ENCODE data around the gene THRB. TPM values are rescaled to one million over a fixed set of nuclear protein-coding genes. Genes with fewer than 3 reads are reported as not detected.

THRB gene
- total RNA-seq (2014; rRNA removed; shearing (Covaris generic)) (2.9 and 5.1 TPM in 2 replicates), polyA plus RNA-seq (2016; fragmentation: Nextera tagmentation; extraction: Ambion mirVana) (3.3 and 3.9 TPM in 2 replicates)

DNA sequence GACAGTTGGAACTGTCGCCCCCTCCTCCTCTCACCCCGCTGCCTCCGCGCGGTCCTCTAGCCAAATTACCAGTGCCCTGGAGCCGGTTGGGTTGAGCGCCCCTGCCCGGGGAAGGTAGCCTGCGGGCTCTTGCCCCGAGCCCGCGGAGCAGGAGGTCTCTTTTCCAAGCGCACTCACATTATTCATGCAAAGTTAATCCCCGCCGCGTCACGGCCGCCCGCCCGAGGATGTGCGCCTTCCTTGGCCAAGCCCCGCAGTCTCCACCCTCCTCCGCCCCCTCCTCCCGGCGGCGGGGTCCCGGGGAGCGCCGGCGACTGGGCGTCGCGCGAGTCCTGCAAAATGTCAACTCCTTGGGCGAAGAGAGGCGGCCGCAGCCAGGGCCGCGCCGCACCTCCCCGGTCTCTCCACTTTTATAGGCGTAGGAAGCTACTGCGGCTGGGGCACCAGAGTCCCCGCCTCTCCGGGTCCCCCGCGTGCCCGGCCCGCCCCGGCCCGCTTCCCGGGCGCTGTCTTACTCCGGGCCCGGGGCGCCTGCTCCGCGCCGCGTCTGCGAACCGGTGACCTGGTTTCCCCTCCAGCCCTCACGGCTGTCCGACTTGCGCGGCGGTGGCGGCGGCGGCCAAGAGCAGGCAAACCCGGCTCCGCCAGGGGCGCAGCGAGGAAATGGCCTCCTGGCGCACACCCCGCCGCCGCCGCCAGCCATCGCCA is at the start of gene THRB:
Gene THRB, minus strand, starts transcription at position 233 of the 708 bp plus-strand sequence.
- Histone ChIP-seq H3F3A (ENCODE audit: insufficient read depth) (peaks cover 19% of the 10 kb centered on the region; the same call in 1 of the 2 replicates), H3K4me3 (peak within 1 kb of the TSS; percentile 77), H3K27me3 (replicated peaks; ENCODE audit: insufficient read depth) (no peaks in the 10 kb centered on the region), H3K27ac (peak within 1 kb of the TSS; percentile 37), H4K20me1 (ENCODE audit: insufficient read depth) (no peaks in the 10 kb centered on the region), H3K4me2 (ENCODE audit: unreplicated experiment) (peak within 1 kb of the TSS; percentile 91), H3K79me2 (ENCODE audit: insufficient read depth) (peaks cover 38% of the 10 kb centered on the region), H3K4me1 (ENCODE audit: insufficient read depth) (peaks cover 24% of the 10 kb centered on the region), H2AFZ (peak within 1 kb of the TSS; percentile 87), H3K9me3 (ENCODE audit: low read depth) (no peaks in the 10 kb centered on the region), H3K36me3 (ENCODE audit: low read depth) (no peaks in the 10 kb centered on the region), H3K9me2 (ENCODE audit: insufficient read depth) (no peaks in the 10 kb centered on the region), H3K9ac (peak within 1 kb of the TSS; percentile 80)
- WGBS, 2 experiments (ENCODE audit: low coverage in 1 of 2, low lambda C conversion rate in 2 of 2, missing lambda C conversion rate in 2 of 2) = 1 to 2% methylated on average over 38 to 52 of the region's 80 CpGs
- TF ChIP-seq EZH2phosphoT487 (IDR thresholded peaks at IDR 0.05; ENCODE audit: insufficient read depth, low read depth) = no peak
- no peak for TF ChIP-seq EZH2 (IDR thresholded peaks at IDR 0.05; ENCODE audit: insufficient read depth, poor library complexity, severe bottlenecking)
- peak; percentile 83 for DNase-seq
- in situ Hi-C loops (cut with MboI) = no loop called here

DNA sequence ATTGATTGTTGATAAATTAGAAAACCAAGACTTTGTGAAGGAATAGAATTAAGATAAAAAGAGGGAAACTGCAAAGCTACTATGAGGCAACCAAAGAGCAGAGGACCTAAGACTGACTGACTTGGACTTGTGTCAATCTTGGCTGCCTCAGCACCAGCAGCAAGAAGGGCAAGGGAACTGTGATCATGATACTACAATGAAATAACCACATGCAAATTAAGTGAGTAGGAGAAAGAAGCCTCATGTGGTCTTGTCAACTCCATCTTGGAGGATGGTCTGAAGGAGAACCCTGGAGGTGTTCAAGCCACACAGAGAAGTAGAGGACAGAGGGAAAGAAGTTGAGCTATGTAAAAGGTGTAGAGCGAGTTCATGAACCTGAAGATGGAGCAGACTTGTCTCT is 47.3 kb upstream of the THRB start:
- H3K9ac ChIP-seq = no peak overlapping the region
- no peak overlapping the region for H3K4me2 ChIP-seq (ENCODE audit: unreplicated experiment)
- H3K9me2 ChIP-seq (ENCODE audit: insufficient read depth) = no peaks in the 10 kb centered on the region
- DNase-seq = no peak
- no peaks in the 10 kb centered on the region for H3F3A ChIP-seq (ENCODE audit: insufficient read depth)
- H3K79me2 ChIP-seq (ENCODE audit: insufficient read depth) = no peaks in the 10 kb centered on the region
- 89 to 96% methylated on average over 1 of the region's 1 CpG for WGBS, 2 experiments (ENCODE audit: low coverage in 1 of 2, low lambda C conversion rate in 2 of 2, missing lambda C conversion rate in 2 of 2)
- H3K36me3 ChIP-seq (ENCODE audit: low read depth) = no peaks in the 10 kb centered on the region
- no peak overlapping the region for H2AFZ ChIP-seq
- H3K9me3 ChIP-seq (ENCODE audit: low read depth) = no peaks in the 10 kb centered on the region
- no peak overlapping the region for H3K27ac ChIP-seq
- in situ Hi-C loops (cut with MboI) = no loop called here
- H3K4me1 ChIP-seq (ENCODE audit: insufficient read depth) = peaks cover 9% of the 10 kb centered on the region
- H3K27me3 ChIP-seq (replicated peaks; ENCODE audit: insufficient read depth) = no peaks in the 10 kb centered on the region
- H4K20me1 ChIP-seq (ENCODE audit: insufficient read depth) = no peaks in the 10 kb centered on the region
- H3K4me3 ChIP-seq = no peak overlapping the region
- TF ChIP-seq EZH2 (IDR thresholded peaks at IDR 0.05; ENCODE audit: insufficient read depth, poor library complexity, severe bottlenecking) (no peak), EZH2phosphoT487 (IDR thresholded peaks at IDR 0.05; ENCODE audit: insufficient read depth, low read depth) (no peak)

DNA sequence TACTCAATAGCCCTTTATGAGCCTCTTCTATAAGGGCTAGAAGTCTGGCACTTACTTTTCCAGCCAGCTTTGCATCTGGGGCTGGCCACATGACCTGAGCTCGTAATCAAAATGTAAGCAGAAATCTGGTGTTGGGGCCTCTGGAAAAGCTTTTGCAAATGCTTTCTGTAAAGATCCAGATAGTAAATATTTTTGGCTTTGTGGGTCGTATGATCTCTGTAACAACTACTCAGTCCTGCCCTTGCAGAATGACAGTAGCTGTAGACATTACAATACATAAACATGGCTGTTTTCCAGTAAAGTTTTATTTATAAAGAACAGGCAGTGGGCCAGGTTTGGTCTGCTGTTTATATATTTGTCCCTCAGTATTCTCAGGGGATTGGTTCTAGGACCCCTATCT is 46.2 kb upstream of the THRB start:
- no peaks in the 10 kb centered on the region for H3F3A ChIP-seq (ENCODE audit: insufficient read depth)
- no peaks in the 10 kb centered on the region for H3K27me3 ChIP-seq (replicated peaks; ENCODE audit: insufficient read depth)
- H3K36me3 ChIP-seq (ENCODE audit: low read depth) = no peaks in the 10 kb centered on the region
- no peak overlapping the region for H3K4me3 ChIP-seq
- H2AFZ ChIP-seq = no peak overlapping the region
- H3K9me3 ChIP-seq (ENCODE audit: low read depth) = no peaks in the 10 kb centered on the region
- H3K9me2 ChIP-seq (ENCODE audit: insufficient read depth) = no peaks in the 10 kb centered on the region
- H3K9ac ChIP-seq = no peak overlapping the region
- no peaks in the 10 kb centered on the region for H4K20me1 ChIP-seq (ENCODE audit: insufficient read depth)
- in situ Hi-C loops (cut with MboI) = no loop called here
- no peak overlapping the region for H3K4me2 ChIP-seq (ENCODE audit: unreplicated experiment)
- no peak overlapping the region for H3K27ac ChIP-seq
- 90 to 92% methylated on average over 2 of the region's 2 CpGs for WGBS, 2 experiments (ENCODE audit: low coverage in 1 of 2, low lambda C conversion rate in 2 of 2, missing lambda C conversion rate in 2 of 2)
- peaks cover 4% of the 10 kb centered on the region for H3K4me1 ChIP-seq (ENCODE audit: insufficient read depth)
- DNase-seq = no peak
- TF ChIP-seq EZH2 (IDR thresholded peaks at IDR 0.05; ENCODE audit: insufficient read depth, poor library complexity, severe bottlenecking) (no peak), EZH2phosphoT487 (IDR thresholded peaks at IDR 0.05; ENCODE audit: insufficient read depth, low read depth) (no peak)
- no peaks in the 10 kb centered on the region for H3K79me2 ChIP-seq (ENCODE audit: insufficient read depth)

DNA sequence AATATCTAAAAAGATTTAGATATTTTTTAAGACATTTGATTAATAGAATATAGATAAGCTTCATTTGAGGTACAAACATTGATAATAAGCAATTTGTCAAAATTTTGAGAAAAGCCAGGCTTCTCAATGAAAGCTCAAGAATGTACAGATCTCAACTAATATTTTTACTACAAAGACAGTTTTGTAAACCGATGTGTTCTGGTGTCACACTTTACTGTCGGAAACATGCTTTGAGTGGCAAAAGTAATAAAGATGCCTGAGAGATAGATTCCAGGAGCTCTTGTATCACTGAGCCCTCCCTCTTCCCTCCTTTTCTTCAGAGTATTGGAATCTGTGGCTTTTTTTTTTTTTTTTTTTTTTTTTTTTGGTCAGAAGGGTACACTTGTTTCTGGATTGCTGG is 45.0 kb upstream of the THRB start:
- DNase-seq = no peak
- Histone ChIP-seq H4K20me1 (ENCODE audit: insufficient read depth) (no peaks in the 10 kb centered on the region), H3K9ac (no peak overlapping the region), H3K4me1 (ENCODE audit: insufficient read depth) (no peaks in the 10 kb centered on the region), H3K79me2 (ENCODE audit: insufficient read depth) (no peaks in the 10 kb centered on the region), H3F3A (ENCODE audit: insufficient read depth) (no peaks in the 10 kb centered on the region), H3K9me2 (ENCODE audit: insufficient read depth) (no peaks in the 10 kb centered on the region), H3K27ac (no peak overlapping the region), H3K9me3 (ENCODE audit: low read depth) (no peaks in the 10 kb centered on the region), H2AFZ (no peak overlapping the region), H3K4me2 (ENCODE audit: unreplicated experiment) (no peak overlapping the region), H3K27me3 (replicated peaks; ENCODE audit: insufficient read depth) (no peaks in the 10 kb centered on the region), H3K4me3 (no peak overlapping the region), H3K36me3 (ENCODE audit: low read depth) (no peaks in the 10 kb centered on the region)
- in situ Hi-C loops (cut with MboI) = no loop called here
- TF ChIP-seq EZH2 (IDR thresholded peaks at IDR 0.05; ENCODE audit: insufficient read depth, poor library complexity, severe bottlenecking) (no peak), EZH2phosphoT487 (IDR thresholded peaks at IDR 0.05; ENCODE audit: insufficient read depth, low read depth) (no peak)
- WGBS, 2 experiments (ENCODE audit: low coverage in 1 of 2, low lambda C conversion rate in 2 of 2, missing lambda C conversion rate in 2 of 2) = 70 to 77% methylated on average over 2 of the region's 2 CpGs

All from GM23248 (cell line).